Measurements from ENCODE around the gene FGF14.

Gene FGF14

DNA sequence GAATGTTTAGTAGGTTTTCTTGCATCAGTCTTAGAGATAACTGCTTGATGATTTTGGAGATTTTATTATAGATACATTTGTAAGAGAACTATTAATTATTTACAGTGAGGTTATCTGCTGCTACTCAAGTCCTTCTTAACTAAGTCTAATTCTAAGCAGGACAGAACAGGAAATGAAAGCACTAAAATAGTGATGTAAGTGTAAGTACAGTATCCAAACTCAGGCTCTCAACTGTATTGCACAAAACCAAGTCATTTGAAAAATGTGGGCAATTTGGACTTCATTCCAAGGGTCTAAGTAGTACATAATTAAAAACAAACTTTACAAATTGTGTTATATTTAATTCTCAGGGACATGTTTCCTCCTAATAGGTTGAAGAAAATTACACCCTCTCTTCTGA lies 532.3 kb downstream of the FGF14 start:
- TF ChIP-seq CTCF (IDR thresholded peaks at IDR 0.05; ENCODE audit: low read depth, low read length, missing control alignments) = no peak
- H3K4me3 ChIP-seq (replicated peaks; ENCODE audit: low read depth, low read length) = no peak overlapping the region
- no peak for DNase-seq (ENCODE audit: extremely low read depth, low read depth)

GRCh38 chr13:101868585-101869469 lies 533.0 kb downstream of the FGF14 start:
- TF ChIP-seq CTCF (IDR thresholded peaks at IDR 0.05; ENCODE audit: low read depth, low read length, missing control alignments) = no peak
- no peak for DNase-seq (ENCODE audit: extremely low read depth, low read depth)
- H3K4me3 ChIP-seq (replicated peaks; ENCODE audit: low read depth, low read length) = no peak overlapping the region

GRCh38 chr13:101866889-101867581 lies 534.8 kb downstream of the FGF14 start:
- H3K4me3 ChIP-seq (replicated peaks; ENCODE audit: low read depth, low read length) = no peak overlapping the region
- no peak for DNase-seq (ENCODE audit: extremely low read depth, low read depth)
- no peak for TF ChIP-seq CTCF (IDR thresholded peaks at IDR 0.05; ENCODE audit: low read depth, low read length, missing control alignments)

GRCh38 chr13:101858860-101859259 lies 543.0 kb downstream of the FGF14 start:
- no peak for TF ChIP-seq CTCF (IDR thresholded peaks at IDR 0.05; ENCODE audit: low read depth, low read length, missing control alignments)
- H3K4me3 ChIP-seq (replicated peaks; ENCODE audit: low read depth, low read length) = no peak overlapping the region
- no peak for DNase-seq (ENCODE audit: extremely low read depth, low read depth)

DNA sequence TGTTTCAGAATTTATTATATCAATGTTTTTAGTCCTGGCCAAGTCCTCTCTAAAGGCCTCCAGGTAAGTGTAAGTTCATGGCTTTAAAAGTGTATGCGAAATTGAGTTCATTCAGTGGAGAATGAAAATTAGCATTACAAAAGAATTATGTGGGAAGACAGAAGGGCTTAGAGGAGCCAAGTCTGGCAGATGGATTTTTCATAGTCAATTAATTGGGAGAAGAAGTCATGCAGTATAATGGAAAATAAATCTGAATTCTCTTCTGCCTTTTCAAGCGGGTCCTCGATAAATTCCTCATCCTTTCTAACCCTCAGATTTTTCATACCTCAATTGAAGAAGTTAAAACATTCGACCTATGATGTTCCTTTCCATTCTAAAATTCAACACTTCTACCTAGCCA lies 555.1 kb downstream of the FGF14 start:
- H3K4me3 ChIP-seq (replicated peaks; ENCODE audit: low read depth, low read length) = no peak overlapping the region
- DNase-seq (ENCODE audit: extremely low read depth, low read depth) = no peak
- no peak for TF ChIP-seq CTCF (IDR thresholded peaks at IDR 0.05; ENCODE audit: low read depth, low read length, missing control alignments)

GRCh38 chr13:101846249-101846648 lies 555.6 kb downstream of the FGF14 start:
- TF ChIP-seq CTCF (IDR thresholded peaks at IDR 0.05; ENCODE audit: low read depth, low read length, missing control alignments) = no peak
- DNase-seq (ENCODE audit: extremely low read depth, low read depth) = no peak

More at GRCh38 chr13:101846249-101846648, 555.6 kb downstream of the FGF14 start:
- no peak overlapping the region for H3K4me3 ChIP-seq (replicated peaks; ENCODE audit: low read depth, low read length)

Data from HFF-Myc (cell line).